GM23248 (cell line): ENCODE data around the gene HES2. TPM values are rescaled to one million over a fixed set of nuclear protein-coding genes. Genes with fewer than 3 reads are reported as not detected.

Source experiments
- DNase-seq: peaks from one replicate; pipeline ENCODE4 v3.0.0-alpha.2; 2015
- H2AFZ ChIP-seq: fragments of 200-600 bp; sonication (generic); 2 replicates; pipeline ENCODE4 v1.6.1; 2016; ENCODE audit warnings: antibody characterized with exemption
- H3F3A ChIP-seq: fragments of 200-600 bp; sonication (generic); 2 replicates; pipeline ENCODE4 v1.6.1; 2016; ENCODE audit warnings: mild to moderate bottlenecking, antibody characterized with exemption, mixed run types; ENCODE audit not compliant: insufficient read depth
- H3K27ac ChIP-seq: fragments of 200-600 bp; sonication (generic); 2 replicates; pipeline ENCODE4 v1.5.1; 2016; ENCODE audit warnings: mild to moderate bottlenecking
- H3K27me3 ChIP-seq: fragments of 200-600 bp; sonication (generic); replicated peaks from 2 replicates; pipeline ENCODE4 v1.6.1; 2016; ENCODE audit warnings: mild to moderate bottlenecking; ENCODE audit not compliant: insufficient read depth
- H3K36me3 ChIP-seq: fragments of 200-600 bp; sonication (generic); 2 replicates; pipeline ENCODE4 v1.6.1; 2016; ENCODE audit warnings: low read depth, mild to moderate bottlenecking
- H3K4me1 ChIP-seq: fragments of 200-600 bp; sonication (generic); 2 replicates; pipeline ENCODE4 v1.6.1; 2016; ENCODE audit warnings: mild to moderate bottlenecking; ENCODE audit not compliant: insufficient read depth
- H3K4me2 ChIP-seq: fragments of 200-600 bp; sonication (generic); one replicate; pipeline ENCODE4 v1.6.1; 2016; ENCODE audit warnings: mild to moderate bottlenecking; ENCODE audit not compliant: unreplicated experiment
- H3K4me3 ChIP-seq: fragments of 200-600 bp; sonication (generic); 2 replicates; pipeline ENCODE4 v1.5.1; 2016; ENCODE audit warnings: mild to moderate bottlenecking
- H3K79me2 ChIP-seq: fragments of 200-600 bp; sonication (generic); 2 replicates; pipeline ENCODE4 v1.6.1; 2016; ENCODE audit warnings: mild to moderate bottlenecking; ENCODE audit not compliant: insufficient read depth
- H3K9ac ChIP-seq: fragments of 200-600 bp; sonication (generic); 2 replicates; pipeline ENCODE4 v1.6.1; 2016; ENCODE audit warnings: mild to moderate bottlenecking
- H3K9me2 ChIP-seq: fragments of 200-600 bp; sonication (generic); 2 replicates; pipeline ENCODE4 v1.6.1; 2016; ENCODE audit warnings: mixed run types, mild to moderate bottlenecking, moderate library complexity; ENCODE audit not compliant: insufficient read depth
- H3K9me3 ChIP-seq: fragments of 200-600 bp; sonication (generic); one replicate; pipeline ENCODE4 v1.6.1; 2017; ENCODE audit warnings: low read depth
- H4K20me1 ChIP-seq: fragments of 200-600 bp; sonication (generic); 2 replicates; pipeline ENCODE4 v1.6.0; 2016; ENCODE audit not compliant: insufficient read depth
- EZH2 ChIP-seq: fragments of 200-600 bp; sonication (generic); IDR thresholded peaks from 2 replicates; pipeline ENCODE4 v1.6.1; 2018; ENCODE audit warnings: antibody characterized with exemption, mild to moderate bottlenecking; ENCODE audit not compliant: insufficient read depth, poor library complexity, severe bottlenecking
- EZH2phosphoT487 ChIP-seq: fragments of 200-600 bp; sonication (generic); IDR thresholded peaks from 2 replicates; pipeline ENCODE4 v1.6.1; 2018; ENCODE audit warnings: antibody characterized with exemption, moderate library complexity, mild to moderate bottlenecking, low read depth; ENCODE audit not compliant: insufficient read depth
- WGBS, 2 experiments: methylation state at CpG; one replicate each; pipeline ENCODE4 v1.1.6; 2015 to 2017; ENCODE audit warnings: low lambda C conversion rate in 2 of 2, low coverage in 1 of 2; ENCODE audit errors: missing lambda C conversion rate in 2 of 2; 5-methylcytosine and 5-hydroxymethylcytosine counted together
- in situ Hi-C: fragments of 300-500 bp; cut with MboI; formaldehyde crosslinking; loops from 2 replicates; pipeline ENCODE4 v1.15.0; 2020
- polyA plus RNA-seq: library from polyadenylated mRNA; unstranded; fragments of >200 nt; fragmentation: Nextera tagmentation; extraction: Ambion mirVana; gene quantifications from 2 replicates; pipeline ENCODE4 v1.2.1, GENCODE V29; 2016
- total RNA-seq: library from RNA; depleted of rRNA; stranded (reverse); fragments of >200 nt; shearing (Covaris generic); gene quantifications from 2 replicates; pipeline ENCODE4 v1.2.3, GENCODE V29; 2014

HES2 gene
- total and polyA plus RNA-seq, 2 experiments from 2014 or later, result not detected

- no peak overlapping the region for H2AFZ ChIP-seq
- no peak for TF ChIP-seq EZH2phosphoT487
- no peak for TF ChIP-seq EZH2
- in situ Hi-C loops, result no loop called here
- H3K4me2 ChIP-seq, result no peak overlapping the region
- H3K4me1 ChIP-seq, result no peaks in the 10 kb centered on the region
- H3K9me3 ChIP-seq, result no peaks in the 10 kb centered on the region
- no peak overlapping the region for H3K9ac ChIP-seq
- H3K9me2 ChIP-seq, result no peaks in the 10 kb centered on the region
- H3K4me3 ChIP-seq, result no peak overlapping the region
- peaks cover 17% of the 10 kb centered on the region for H3K27me3 ChIP-seq
- WGBS, 2 experiments, result 73 to 86% methylated on average over 1 of the region's 1 CpG
- H4K20me1 ChIP-seq, result no peaks in the 10 kb centered on the region
- no peak overlapping the region for H3K27ac ChIP-seq
- DNase-seq, result no peak
- H3K79me2 ChIP-seq, result no peaks in the 10 kb centered on the region
- H3F3A ChIP-seq, result no peaks in the 10 kb centered on the region
- H3K36me3 ChIP-seq, result no peaks in the 10 kb centered on the region
These were observed 43.3 kb upstream of the HES2 start for GRCh38 chr1:6463120-6463412.

- WGBS, 2 experiments, result 60 to 69% methylated on average over 13 of the region's 13 CpGs
These were observed 42.8 kb upstream of the HES2 start for GRCh38 chr1:6462412-6463119.

GRCh38 chr1:6461538-6462411 is 42.1 kb upstream of the HES2 start:
- WGBS, 2 experiments, result 62 to 64% methylated on average over 33 to 48 of the region's 48 CpGs
- DNase-seq, result no peak
- no peaks in the 10 kb centered on the region for H3K4me1 ChIP-seq
- no peak overlapping the region for H3K9ac ChIP-seq
- TF ChIP-seq EZH2phosphoT487 (no peak), EZH2 (no peak)
- H3K9me2 ChIP-seq, result no peaks in the 10 kb centered on the region
- H3K9me3 ChIP-seq, result no peaks in the 10 kb centered on the region
- H3K4me2 ChIP-seq, result no peak overlapping the region
- no peaks in the 10 kb centered on the region for H4K20me1 ChIP-seq
- H3K27ac ChIP-seq, result no peak overlapping the region
- H3K4me3 ChIP-seq, result no peak overlapping the region
- H3F3A ChIP-seq, result no peaks in the 10 kb centered on the region
- H3K79me2 ChIP-seq, result no peaks in the 10 kb centered on the region
- peaks cover 22% of the 10 kb centered on the region for H3K27me3 ChIP-seq
- in situ Hi-C loops, result no loop called here
- H2AFZ ChIP-seq, result no peak overlapping the region
- H3K36me3 ChIP-seq, result no peaks in the 10 kb centered on the region

More at GRCh38 chr1:6462412-6463119, 42.8 kb upstream of the HES2 start:
- no peak overlapping the region for H3K27ac ChIP-seq
- TF ChIP-seq EZH2 (no peak), EZH2phosphoT487 (no peak)
- H3K9me3 ChIP-seq, result no peaks in the 10 kb centered on the region
- H3K4me2 ChIP-seq, result no peak overlapping the region
- H2AFZ ChIP-seq, result no peak overlapping the region
- in situ Hi-C loops, result no loop called here
- no peaks in the 10 kb centered on the region for H4K20me1 ChIP-seq
- H3K9ac ChIP-seq, result no peak overlapping the region
- no peak overlapping the region for H3K4me3 ChIP-seq
- no peaks in the 10 kb centered on the region for H3K79me2 ChIP-seq
- no peaks in the 10 kb centered on the region for H3K9me2 ChIP-seq
- H3F3A ChIP-seq, result no peaks in the 10 kb centered on the region
- no peaks in the 10 kb centered on the region for H3K36me3 ChIP-seq
- H3K4me1 ChIP-seq, result no peaks in the 10 kb centered on the region
- no peak for DNase-seq
- H3K27me3 ChIP-seq, result peaks cover 19% of the 10 kb centered on the region

GRCh38 chr1:6461051-6461530 is 41.4 kb upstream of the HES2 start:
- H3K79me2 ChIP-seq, result no peaks in the 10 kb centered on the region
- DNase-seq, result peak; percentile 22
- WGBS, 2 experiments, result 36 to 52% methylated on average over 39 to 40 of the region's 40 CpGs
- no peaks in the 10 kb centered on the region for H3K9me3 ChIP-seq
- H3K4me1 ChIP-seq, result no peaks in the 10 kb centered on the region
- in situ Hi-C loops, result no loop called here
- peaks cover 24% of the 10 kb centered on the region for H3K27me3 ChIP-seq
- no peak overlapping the region for H3K4me2 ChIP-seq
- no peaks in the 10 kb centered on the region for H3K36me3 ChIP-seq
- no peak overlapping the region for H3K9ac ChIP-seq
- TF ChIP-seq EZH2 (no peak), EZH2phosphoT487 (no peak)
- no peak overlapping the region for H3K4me3 ChIP-seq
- no peaks in the 10 kb centered on the region for H3F3A ChIP-seq
- H2AFZ ChIP-seq, result no peak overlapping the region
- H3K9me2 ChIP-seq, result no peaks in the 10 kb centered on the region
- no peaks in the 10 kb centered on the region for H4K20me1 ChIP-seq
- H3K27ac ChIP-seq, result no peak overlapping the region
